HG02840 (cell line): ENCODE data around the gene GBGT1.
A peak's percentile ranks its signal among the peaks of the same experiment; 100 is the strongest.

Source experiments
- ATAC-seq: cut with Tn5 transposase; IDR thresholded peaks from one replicate; pipeline ENCODE4 v1.9.1; 2021; ENCODE audit warnings: mild to moderate bottlenecking, moderate library complexity, moderate number of reproducible peaks; ENCODE audit not compliant: unreplicated experiment, low FRiP score

GBGT1 gene

DNA sequence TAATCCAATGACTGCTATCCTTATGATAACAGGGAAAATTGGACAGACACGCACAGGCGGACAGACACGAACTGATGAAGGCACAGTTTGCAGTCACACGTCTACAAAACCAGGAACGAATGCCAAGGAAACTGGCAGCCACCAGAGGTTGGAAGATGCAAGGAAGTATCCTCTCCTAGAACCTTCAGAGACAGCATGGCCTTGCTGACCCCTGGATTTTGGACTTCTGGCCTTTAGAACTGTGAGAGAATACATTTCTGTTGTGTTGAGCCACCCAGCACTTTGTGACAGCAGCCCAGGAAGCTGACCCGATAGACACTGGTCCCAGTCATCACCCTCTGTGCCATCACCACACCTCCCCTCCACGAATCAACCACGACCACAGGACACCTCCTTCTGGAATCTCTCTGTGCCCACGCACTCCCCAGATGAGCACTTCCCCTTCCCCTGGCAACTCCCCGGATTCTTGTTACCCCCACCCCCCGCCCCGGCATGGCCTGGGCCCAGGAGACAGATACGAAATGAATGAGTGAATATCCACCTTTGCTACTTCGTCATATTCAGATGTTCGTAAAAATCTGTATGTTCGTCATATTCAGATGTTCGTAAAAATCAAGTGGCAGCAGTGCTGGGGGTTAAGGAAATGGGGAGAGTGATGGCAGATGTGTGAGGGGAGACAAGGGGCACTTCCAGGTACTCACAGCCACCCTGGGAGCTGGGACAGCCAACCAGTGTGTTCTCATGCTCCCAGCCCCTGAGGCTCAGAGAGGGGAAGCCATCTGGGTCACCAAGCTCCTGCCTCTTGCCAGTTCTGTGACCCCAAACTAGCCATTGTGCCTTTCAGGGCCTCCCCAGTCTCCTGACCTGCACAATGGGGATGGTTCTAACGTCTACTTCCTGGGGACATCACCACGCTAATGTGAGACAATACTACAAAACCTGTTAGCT lies 18.5 kb downstream of the GBGT1 start:
- no peak for ATAC-seq

DNA sequence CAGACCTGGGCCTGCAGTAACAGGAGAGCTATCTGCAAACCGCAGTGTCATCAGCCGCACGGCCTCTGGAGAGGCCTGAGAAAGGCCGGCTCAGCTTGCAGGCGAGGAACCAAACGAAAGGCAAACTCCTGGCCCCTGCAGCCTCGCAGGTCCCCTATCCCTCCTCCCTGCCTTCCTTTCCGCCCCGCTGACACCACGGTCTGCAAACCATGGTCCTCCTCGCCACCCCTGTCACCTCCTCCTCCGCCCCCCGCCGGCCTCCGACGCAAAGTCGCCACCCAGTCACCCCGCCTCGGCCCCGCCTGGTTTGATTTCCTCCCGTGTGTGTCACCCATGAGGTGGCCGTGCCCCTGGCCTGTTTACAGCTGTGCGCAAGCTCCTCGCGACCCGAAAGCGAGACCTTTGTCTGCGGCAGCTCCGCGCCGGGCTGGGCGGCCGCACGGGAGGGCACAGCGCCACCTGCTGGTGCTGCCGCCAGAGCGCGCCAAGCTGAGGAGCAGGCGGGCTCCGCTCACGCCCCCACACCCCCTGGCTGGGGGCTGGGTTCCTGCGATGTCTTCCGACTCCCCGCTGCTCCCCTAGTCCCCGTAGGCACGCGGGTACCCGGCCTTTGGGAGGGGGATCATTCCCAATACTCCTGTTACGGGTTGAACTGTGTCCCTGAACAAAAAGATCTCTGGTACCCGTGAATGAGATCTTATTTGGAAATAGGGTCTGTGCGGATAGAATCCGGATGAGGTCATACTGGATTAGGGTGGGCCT lies 19.4 kb downstream of the GBGT1 start:
- peak; percentile 37 for ATAC-seq

DNA sequence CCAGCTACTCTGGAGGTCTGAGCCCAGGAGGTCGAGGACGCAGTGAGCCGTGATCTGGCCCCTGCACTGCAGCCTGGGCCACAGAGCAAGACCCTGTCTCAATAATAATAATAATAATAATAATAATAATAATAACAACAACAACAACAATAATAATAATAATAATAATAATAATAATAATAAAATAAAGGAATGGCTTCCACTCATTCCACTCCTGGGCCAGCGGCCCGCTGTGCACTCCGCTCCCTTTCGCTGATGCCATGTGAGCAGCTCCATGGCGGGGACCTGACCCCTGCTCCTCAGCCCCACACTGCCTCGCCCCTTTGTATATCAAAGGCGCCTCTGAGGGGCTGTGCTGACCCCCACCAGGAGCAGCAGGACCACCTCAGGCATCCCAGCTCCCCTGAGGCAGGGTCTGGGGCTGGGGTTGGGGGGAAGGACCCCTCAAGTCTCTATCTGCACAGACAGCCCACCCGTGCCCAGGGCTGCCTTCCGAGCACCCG lies 20.0 kb downstream of the GBGT1 start:
- no peak for ATAC-seq

DNA sequence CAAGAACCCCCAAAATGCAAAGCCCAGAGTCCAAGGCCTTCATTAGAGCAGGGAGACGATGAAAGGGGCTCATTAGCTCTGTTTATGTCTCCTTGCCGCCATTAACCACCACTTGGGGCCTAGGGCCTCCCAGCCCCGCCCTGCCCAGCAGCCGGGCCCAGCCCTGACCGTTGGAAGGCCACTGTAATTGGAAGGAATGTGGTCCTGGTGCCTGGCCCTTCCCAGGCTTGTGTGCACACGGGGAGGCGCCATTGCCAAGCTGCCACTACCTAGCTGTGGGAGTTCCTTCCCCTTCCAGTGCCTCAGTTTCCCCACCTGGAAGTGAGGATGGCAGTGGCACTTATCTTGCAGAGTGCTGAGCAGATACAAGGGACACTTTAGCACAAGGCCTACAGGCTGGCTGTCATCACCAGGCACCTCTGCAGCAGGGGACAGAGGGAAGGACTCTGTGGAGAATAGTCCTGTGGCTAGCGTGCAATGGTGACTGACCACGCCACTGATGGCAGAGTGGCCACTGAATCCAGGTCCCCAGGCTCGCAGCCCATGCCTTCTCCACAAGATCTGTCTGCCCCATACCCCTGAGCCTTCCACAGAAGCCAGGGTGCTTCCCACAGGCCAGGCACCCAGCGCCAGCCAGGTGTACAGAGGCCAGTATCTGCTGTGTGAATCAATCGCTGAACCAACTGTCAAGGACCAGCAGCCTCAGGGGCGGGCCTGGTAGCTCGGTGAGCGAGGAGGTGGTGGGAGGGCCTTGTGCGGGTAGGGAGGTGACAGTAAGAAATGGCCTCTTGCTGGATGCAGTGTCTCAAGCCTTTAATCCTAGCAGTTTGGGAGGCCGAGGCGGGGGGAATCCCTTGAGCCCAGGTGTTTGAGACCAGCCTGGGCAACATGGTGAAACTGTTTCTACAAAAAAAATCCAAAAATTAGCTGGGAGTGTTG lies 20.8 kb downstream of the GBGT1 start:
- no peak for ATAC-seq

DNA sequence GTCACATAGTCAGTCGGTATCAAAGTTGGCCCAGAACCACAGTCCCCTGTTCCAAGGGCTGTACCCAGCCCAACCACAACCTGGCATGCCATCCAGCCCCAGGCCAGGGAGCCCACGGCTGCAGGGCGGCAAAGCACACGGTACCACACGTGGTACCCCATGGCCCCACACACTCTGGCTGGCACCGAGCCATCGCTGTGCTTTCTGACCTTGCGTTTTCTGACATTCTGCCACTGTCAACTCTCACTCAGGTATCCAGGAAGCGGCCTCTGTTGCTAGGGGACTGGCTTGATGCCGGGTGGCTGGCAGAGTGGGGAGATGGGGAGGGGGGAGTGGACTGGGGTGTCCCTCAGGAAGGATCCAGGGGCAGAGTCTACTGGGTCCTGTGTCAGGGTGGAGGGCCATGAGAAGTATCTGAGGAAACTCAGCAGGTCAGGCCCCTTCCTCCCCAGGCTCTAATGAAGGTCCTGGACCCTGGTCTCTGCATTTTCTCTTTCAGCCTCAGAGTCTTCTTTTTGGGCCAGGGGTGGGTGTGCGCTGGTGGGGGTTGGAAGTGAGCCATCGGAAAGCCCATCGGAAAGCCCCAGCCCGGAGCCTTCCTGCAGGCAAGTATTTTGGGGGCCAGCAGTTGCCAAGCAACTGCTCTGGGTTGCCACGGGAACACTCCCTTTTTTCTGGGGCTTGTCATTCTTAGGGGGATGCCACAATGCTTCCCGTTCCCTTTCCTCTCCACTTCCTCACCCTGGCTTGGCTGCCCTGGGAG lies 21.7 kb downstream of the GBGT1 start:
- no peak for ATAC-seq

DNA sequence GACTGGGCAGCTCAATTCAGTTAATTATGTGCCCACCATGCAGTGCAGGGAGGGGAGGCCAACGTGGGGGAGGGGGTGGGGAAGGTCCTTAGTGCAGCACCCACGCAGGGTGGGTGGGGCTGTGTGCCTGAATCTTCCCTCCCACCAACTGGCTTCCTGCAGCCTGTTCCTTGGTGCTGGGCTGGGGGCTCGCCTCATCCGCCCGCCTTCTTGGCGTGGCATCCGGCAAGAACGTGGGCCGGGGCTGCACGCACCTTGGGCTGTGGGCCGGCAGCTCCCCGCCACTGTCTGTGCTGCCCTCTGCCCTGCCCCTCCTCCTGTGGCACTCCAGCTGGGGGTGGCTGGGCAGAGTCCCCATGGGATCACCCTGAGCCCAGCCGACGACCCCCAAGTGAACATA lies 23.1 kb downstream of the GBGT1 start:
- ATAC-seq, result no peak

DNA sequence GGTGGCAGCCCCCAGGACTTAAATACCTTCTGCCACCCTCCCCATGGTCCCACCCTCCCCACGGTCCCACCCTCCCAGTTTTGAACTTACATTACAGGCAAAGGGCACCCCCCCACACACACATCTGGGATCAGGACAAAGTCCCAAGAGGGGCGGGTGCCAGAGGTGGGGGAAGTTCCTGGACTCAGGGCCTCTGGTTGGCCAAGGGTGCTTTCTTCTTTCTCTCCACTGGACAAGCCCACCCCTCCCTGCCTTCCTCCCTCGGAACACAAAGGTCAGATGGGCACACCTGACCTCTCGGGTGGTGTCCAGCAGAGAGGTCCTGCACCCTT lies 23.6 kb downstream of the GBGT1 start:
- ATAC-seq, result no peak

DNA sequence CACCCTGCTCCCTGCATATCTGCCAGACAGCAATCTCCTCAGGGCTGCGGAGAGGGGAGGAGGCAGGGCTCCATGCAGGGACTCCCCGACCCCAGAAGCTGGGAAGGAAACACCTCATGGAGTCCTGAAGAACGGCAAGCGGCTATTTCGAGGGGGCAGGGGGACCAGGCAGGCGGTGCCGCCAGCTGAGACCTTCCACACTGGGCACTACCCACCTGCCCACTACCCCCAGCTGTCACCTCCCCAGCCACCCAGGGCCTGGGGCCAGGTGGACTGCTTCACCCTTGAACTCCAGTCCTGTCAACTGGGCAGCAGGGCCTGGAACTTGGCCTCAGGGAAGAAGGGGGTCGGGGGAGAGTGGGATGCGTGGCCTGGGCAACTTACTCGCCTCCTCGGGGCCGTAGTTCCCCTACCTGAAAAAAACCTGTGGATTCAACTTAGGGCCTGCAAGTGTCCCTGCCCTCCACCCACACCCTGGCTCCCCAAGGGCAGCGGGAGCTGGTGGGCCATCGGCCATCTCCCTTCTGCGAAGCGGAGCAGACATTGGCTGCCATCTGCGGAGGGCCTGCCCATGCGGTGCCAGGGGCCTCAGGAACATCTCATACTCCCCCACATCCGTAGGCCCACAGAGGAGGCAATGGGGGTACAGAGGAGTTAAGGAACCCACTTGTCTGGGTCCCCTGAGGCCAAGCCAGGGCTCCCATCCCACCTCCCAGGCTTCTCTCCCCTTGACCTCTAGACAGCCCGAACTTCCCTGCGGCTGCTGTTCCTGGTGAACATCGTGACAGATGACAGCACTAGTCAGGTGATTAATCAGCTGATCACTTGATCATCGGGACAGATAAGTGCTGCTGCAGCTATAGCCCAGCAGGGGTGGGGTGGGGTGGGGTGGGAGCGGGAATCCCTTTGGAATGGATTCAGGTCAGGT lies 24.2 kb downstream of the GBGT1 start:
- no peak for ATAC-seq

DNA sequence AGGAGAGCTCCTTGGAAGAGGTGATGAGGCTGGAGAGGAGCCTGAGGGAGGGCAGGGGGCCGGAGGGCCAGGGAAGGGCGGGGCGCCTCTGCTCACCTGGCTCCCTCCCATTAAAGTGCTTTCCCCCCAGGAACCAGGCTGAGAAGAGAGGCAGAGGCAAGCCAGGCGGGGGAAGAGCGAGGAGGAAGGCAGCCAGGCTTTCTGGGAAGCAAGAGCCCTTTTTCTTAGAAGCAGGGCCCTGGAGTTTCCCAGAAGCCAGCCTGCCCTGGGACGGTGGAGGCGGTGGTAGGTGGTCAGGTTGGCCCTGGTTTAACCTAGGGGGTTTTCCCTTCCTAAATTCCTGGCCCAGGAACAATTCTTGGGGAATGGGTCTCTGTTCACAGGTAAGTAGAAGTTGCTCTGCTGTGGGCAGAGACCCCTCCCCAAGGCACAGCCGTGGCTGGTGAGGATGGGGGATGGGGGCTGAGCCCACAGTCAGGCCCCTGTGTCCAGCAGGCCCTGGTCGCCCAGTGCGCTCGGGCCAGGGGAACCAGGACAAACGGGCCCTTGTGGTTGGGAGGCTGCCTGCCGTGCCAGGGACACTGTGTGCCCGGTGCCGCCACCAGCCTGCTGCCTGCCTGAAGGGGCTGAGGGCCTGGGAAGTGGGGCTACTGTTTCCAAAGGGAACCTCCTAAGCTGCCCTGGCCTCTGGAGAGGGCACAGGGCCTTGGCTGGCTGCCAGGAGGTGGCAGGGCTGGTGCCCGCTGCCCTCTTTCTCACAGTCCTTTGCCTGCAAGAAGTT lies 26.1 kb downstream of the GBGT1 start:
- no peak for ATAC-seq

DNA sequence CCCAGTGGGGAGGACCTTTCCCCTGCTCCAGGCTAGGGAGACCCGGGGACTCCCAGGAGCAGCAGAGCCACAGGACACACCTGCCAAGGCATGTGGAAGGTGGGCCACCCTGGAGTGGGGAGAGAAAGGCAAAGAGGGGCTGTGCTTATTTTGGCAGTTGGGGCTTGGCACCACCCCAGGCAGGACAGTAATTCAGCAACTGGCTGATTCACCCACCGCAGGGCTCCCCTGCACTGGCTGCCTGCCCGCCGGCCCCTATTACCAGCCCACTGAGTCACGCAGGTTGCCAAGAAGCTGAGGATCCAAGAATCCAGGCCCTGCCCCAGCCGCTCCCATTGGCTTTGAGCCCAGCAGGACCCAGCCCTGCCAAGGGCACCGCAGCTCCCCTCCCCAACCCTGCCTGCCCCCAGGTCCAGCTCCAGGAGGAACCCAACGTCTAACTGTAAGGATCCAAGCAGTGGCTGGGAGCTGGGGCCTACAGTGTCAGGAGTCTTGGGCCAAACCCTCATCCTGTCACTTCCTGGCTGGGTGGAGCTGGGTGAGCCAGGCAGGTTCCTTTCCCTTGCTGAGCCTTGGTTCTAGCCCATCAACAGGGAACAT lies 28.5 kb downstream of the GBGT1 start:
- no peak for ATAC-seq

DNA sequence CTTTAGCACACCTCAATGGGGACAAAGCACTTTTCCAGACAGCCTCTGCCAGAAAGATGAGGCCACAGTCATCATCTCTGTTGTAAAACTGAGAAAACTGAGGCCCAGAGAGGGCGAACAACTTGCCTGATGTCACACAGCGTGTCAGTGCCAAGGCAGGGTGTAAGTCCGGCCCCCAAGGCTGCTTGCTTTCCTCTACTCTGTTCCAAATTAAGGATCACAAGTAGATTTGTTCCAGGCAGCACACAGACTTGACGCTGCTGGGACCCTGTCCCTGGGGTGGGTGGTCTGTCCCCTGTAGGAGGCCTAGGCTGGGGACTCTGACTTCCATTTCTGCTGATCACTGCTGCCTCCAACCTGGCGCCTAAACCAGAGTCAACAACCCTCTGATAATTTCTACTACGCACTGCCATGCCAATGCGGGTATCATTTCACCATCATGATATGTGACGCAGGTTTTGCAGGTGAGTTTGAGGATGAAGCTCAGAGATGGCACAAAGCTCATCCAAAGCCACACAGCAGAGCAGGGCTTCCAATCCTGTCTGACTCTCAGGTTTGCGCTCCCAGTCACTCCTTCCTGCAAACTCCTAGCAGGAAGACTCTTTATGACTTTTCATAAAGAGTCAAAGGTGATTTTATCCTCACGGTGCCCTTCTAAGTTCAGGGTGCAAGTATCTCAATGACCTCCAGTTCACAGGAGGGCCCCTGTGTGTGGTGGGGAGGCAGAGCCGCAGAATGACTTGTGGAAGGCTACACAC lies 29.1 kb downstream of the GBGT1 start:
- no peak for ATAC-seq

DNA sequence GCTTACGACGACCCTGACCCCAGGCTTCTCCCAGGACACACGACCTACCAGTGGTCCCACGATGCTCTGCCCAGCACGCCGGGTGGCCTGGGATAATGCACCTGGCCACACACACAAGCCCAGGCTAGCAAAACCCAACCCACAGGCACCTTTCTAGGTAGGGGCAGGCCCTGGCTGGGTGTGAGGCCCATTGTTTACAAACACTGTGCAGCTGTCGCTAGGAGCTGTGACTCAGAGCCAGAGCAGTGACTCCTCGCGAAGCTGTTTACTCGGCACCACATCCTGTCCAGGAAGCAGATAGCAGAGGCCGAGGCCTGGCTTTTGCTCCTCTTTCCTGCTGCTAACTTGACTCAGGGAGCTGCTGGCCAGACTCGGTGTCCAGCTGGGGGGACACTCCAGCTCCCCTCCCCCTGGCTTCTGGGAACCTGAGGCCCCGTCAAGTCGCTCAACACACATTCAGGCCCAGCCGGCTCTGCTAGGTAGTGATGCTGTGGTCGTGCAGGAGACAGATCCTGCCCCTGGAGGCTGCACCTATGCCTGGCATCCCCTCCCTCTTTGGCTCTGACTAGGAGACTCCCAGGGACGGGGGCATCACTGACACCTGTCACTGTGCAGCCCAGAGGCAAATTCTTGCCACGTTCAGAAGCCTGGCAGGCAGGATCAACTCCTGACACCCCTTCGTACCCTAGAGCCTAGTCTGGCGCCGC lies 29.9 kb downstream of the GBGT1 start:
- ATAC-seq, result peak; percentile 74

DNA sequence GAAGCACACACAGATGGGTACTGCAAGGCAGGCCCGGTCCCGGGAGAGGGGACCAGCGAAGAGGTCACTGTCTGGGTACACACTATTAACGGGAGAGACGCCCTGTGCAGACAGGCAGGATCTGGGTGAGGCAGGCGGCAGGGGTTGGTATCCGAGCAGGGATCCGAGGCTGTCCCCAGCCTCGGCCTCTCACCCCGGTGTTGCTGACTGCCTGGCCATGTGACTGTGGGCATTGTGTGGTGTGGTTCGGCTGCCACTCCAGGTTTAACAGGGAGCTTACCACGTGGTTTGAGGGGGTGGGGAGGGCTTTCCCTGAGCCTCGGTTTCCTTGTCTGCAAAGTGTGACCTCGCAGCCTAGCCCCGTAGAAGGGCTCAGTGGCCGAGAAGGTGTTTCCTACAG lies 31.5 kb downstream of the GBGT1 start:
- no peak for ATAC-seq

DNA sequence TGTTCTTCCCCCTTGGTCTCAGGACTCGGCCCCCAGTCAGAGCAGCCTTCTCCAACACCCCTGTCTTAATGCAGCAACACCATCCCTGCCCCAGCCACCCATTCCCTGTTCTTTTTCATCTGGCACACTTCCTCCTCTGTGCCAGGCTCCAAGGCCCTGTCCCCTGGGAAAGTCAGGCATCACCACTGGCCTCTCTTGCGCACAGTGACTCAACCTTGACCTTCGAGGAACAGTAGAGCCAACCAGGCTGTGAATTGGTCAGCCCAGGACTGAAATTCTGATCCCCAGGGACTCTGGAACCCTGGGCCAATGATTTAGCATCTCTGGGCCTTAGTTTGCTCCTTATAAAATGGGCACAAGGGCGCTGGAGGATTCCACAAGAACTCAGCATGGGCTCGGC lies 32.2 kb downstream of the GBGT1 start:
- ATAC-seq, result no peak

DNA sequence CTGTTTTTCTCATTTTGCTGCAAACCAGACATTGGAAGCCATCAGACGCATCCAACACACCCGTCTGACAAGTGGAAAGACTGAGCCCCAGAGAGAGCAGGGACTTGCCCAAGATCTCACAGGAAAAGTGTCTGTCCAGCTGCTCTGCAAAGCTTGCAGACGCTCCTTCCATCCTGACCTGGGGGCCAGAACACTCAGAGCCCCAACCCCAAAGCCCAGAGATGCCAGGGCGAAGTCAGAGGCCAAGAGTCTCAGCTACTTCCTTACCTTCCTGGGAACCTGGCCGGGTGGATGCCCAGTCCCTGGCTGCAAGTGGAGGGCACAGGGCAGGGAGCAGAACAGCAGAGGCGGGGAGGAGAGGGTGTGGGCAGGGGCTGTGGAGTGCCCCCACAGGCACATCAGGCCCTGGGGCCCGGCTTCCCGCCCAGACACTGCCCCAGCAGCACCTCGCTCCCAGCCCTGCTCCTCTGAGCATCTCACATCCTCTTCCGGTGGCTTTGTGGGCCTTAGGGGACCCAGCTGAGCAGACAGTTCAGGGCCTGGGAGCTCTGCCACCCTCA lies 32.9 kb downstream of the GBGT1 start:
- ATAC-seq, result no peak
